GM12875 (cell line): ENCODE results near the gene SEMA6B.
"Not testable (repeated sequence)": the region's sequence is repeated elsewhere in the genome, so short reads cannot be mapped to it uniquely, and the experiment has no call there.

Experiments used
- H3K4me3 ChIP-seq: one replicate; pipeline ENCODE4 v1.5.1; 2011; ENCODE audit warnings: low read depth, low read length, control low read depth
- TF ChIP-seq, protein P1 (sequence below): IDR thresholded peaks from 2 replicates; pipeline ENCODE4 v1.5.1; 2011; ENCODE audit warnings: low read depth, mild to moderate bottlenecking, control low read depth, inconsistent platforms, low read length, moderate library complexity, borderline replicate concordance; ENCODE audit not compliant: insufficient read depth

Gene SEMA6B

DNA sequence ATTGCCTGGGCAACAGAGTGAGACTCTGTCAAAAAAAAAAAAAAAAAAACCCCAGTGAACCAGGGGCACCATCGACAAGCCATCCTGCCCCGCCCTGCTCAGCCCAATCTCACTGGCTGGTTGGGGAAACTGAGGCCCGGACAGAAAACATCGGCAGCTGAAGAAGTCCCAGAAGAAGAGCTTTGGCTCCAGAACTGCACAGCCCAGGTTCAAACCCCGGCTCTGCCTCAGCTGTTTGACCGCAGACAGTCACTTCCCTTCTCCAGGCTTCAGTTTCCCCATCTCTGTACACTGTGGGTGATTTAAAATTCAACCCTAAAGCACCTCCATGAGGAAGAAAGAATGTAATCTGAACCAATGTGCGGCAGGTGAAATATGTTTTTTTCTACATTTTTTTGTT lies 9.4 kb upstream of the SEMA6B start:
- TF ChIP-seq, protein P1, sequence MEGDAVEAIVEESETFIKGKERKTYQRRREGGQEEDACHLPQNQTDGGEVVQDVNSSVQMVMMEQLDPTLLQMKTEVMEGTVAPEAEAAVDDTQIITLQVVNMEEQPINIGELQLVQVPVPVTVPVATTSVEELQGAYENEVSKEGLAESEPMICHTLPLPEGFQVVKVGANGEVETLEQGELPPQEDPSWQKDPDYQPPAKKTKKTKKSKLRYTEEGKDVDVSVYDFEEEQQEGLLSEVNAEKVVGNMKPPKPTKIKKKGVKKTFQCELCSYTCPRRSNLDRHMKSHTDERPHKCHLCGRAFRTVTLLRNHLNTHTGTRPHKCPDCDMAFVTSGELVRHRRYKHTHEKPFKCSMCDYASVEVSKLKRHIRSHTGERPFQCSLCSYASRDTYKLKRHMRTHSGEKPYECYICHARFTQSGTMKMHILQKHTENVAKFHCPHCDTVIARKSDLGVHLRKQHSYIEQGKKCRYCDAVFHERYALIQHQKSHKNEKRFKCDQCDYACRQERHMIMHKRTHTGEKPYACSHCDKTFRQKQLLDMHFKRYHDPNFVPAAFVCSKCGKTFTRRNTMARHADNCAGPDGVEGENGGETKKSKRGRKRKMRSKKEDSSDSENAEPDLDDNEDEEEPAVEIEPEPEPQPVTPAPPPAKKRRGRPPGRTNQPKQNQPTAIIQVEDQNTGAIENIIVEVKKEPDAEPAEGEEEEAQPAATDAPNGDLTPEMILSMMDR: no peak
- H3K4me3 ChIP-seq: no peak overlapping the region

DNA sequence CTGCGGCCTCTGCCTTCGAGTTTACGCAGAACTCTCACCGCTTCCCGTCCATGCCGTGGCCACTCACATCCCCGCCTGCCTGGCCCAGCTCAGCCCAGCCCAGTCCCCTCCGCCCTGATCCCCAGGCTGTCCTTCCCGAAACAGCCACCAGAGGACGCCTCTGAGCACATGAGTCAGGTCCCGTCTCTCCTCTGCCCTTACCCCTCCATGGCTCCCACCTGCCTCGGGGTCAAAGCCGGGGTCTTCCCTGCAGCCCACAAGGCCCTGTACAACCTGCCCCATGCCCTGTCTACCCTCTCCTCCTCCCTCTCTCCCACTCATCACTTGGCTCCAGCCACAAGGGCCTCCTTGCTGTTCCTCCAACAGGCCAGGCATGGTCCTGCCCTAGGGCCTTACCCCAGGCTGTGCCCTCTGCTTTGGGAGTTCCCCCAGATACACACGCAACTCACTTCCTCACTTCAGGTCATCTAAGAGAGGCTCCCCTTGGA lies 8.1 kb upstream of the SEMA6B start:
- TF ChIP-seq, protein P1: peak; percentile 87
- no peak overlapping the region for H3K4me3 ChIP-seq

DNA sequence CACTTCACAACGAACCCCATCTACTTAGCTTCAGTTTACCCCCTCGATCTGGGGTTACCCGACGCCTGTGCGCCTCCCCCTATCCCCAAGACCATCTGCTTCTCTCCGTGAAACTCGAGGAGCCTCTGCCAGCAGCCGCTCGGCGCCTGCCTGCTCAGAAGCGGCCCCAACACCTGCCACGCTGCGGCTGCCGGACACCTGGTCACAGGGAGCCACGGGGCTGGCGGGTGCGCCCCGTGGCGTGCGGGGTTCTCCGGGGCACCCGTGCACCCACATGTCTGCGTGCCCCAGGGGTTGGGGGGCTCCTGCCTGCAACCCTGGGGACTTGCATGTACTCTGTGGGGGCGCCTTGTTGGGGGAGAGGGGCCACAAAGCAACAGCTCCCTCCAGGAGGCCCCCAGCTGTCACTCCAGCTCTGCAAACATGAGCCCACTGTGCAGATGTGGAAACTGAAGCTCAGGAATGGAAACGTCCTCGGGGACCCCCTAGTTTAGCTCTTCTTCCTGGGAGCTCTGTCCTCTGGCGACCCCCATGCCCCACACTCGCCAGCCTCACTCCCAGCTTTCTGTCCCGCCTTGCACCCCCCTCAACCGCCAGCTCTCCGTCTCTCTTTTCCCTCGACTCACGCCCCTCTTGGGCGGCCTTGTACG lies 7.0 kb upstream of the SEMA6B start:
- TF ChIP-seq, protein P1: no peak
- no peak overlapping the region for H3K4me3 ChIP-seq

DNA sequence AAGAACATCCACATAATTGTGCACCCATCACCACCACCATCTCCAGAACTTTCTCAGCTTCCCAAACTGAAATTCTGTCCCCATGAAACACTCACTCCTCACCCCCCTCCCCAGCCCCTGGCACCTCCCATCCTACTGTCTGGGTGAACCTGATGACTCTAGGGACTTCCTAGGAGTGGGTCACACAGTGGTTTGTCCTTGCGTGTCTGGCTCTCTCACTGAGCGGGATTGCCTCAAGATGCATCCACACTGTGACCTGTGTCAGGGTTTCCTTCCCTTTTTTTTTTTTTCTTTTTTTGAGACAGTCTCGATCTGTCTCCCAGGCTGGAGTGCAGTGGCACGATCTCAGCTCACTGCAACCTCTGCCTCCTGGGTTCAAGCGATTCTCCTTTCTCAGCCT lies 4.1 kb upstream of the SEMA6B start:
- not testable (repeated sequence) for H3K4me3 ChIP-seq

DNA sequence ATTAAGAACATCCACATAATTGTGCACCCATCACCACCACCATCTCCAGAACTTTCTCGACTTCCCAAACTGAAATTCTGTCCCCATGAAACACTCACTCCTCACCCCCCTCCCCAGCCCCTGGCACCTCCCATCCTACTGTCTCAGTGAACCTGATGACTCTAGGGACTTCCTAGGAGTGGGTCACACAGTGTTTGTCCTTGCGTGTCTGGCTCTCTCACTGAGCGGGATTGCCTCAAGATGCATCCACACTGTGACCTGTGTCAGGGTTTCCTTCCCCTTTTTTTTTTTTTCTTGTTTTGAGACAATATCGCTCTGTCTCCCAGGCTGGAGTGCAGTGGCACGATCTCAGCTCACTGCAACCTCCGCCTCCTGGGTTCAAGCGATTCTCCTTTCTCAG lies 2.6 kb upstream of the SEMA6B start:
- H3K4me3 ChIP-seq: not testable (repeated sequence)

DNA sequence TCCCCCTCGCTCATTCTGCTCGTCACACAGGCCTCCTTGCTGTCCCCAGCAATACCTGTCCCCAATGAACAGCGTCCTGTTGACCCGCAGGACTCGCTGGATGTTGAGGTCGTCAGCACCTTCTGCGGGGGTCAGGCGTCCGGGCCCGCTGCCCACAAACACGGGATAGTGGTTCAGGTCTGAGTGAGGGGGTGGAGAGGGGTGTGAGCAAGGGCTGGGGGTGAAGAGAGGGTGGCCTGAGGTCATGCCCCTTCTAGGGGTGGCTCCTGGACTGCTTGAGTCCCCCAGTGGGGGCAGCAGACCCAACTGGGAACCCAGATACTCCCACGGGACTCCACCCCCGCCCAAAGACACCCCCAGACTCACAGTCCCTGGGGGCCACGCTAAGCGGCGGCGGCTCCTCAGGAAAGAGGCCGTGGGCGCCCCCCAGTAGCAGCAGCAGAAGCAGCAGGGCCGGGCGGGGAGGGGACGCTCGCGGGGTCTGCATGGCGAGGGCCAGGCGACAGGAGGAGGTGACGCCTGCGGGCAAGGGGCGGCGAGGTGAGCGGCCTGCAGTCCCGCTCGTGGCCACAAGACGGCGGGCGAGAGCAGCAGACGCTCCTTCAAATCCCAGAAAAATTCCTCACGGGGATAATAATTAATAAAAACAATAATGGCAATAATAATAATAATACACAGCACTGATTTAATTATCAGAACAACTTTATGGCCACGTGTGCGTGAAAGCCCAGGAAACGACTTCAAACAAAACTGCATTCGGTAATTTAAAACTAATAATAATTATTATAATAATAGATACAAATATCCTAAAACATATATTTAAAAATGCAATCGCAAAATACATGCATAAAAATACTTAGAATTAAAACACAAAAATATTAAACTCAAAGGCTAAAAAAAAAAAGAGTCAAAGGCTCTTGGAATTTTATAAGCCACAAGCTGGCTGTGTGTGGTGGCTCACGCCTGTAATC lies 1.2 kb downstream of the SEMA6B start:
- H3K4me3 ChIP-seq: no peak overlapping the region
- TF ChIP-seq, protein P1: peak; percentile 98

DNA sequence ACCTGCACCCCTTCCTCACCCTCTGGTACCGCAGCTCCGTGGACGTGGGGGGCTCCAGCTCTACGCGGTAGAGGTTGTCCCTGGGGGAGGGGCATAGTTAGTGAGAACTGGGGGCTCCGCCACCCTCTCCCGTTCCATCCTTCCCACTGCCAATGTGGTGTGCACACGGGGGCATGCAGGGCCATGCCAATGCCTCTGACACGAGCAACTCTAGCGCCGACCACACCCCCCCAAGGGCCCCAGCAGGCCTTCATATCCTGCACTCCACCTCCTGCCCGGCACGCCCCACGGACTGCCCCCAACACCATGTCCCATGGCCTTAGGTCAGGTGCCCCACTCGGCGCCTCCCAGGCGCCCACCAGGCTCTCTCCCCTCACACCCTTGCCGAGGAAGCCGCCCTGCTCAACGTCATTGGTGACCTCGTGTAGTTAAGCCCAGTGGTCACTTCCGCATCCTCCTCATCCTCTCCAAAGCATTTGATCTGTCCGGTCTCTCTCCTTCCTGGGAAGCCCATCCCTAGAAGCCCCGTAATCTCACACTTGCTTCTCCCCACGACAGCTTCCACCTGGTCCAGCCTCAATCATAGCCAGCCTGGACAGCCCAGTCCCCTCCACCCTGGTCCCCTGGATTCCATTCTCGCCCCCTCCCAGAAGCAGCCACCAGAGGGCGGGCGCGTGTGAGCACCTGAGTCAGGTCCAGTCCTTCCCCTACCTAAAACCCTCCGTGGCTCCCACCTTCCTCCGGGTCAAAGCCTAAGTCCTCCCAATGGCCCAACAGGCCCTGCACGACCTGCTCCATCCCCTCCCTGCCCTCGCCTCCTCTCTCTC lies 2.1 kb downstream of the SEMA6B start:
- TF ChIP-seq, protein P1: peak; percentile 45; the same call in 1 of the 2 replicates

More for the DNA sequence above, 2.1 kb downstream of the SEMA6B start:
- no peak overlapping the region for H3K4me3 ChIP-seq
